ENCODE data around the gene SLC38A10. TPM values are rescaled to one million over a fixed set of nuclear protein-coding genes. Genes with fewer than 3 reads are reported as not detected.

SLC38A10 gene
- polyA plus RNA-seq, 1 of the 3 experiments (the other 2 are of a cell fraction), result 82.2 TPM

- no peak overlapping the region for H3K9ac ChIP-seq
- no peaks in the 10 kb centered on the region for H4K20me1 ChIP-seq (ENCODE audit: insufficient read depth)
- H3K36me3 ChIP-seq (replicated peaks in 1 of 2; ENCODE audit: control insufficient read depth in 1 of 2, insufficient read depth in 2 of 2, low read length in 1 of 2), result peaks cover 0 to 46% of the 10 kb centered on the region in 2 experiments
- H3K27ac ChIP-seq (ENCODE audit: low read depth in 2 of 2, low read length in 1 of 2), result no peak overlapping the region
- CTCF ChIA-PET, result interaction anchor here (0.9 to 4.4 kb wide), 5 partner anchors 10 to 256 kb away, joined by 3 to 23 read pairs (median 5); partner anchors contain the start of genes NDUFAF8 and TEPSIN
- DNase-seq, result no peak
- no peaks in the 10 kb centered on the region for H3K79me2 ChIP-seq (ENCODE audit: insufficient read depth)
- WGBS (ENCODE audit: low lambda C conversion rate), result 93% methylated on average over 32 of the region's 32 CpGs
- H3K4me2 ChIP-seq, result no peak overlapping the region
- no peaks in the 10 kb centered on the region for H3K27me3 ChIP-seq (ENCODE audit: insufficient read depth)
- H3K9me3 ChIP-seq, result no peaks in the 10 kb centered on the region
- POLR2A ChIA-PET, result interaction anchor here (2.7 kb wide), 1 partner anchor 10 kb away, joined by 9 read pairs; the partner anchor contains the start of genes NDUFAF8 and TEPSIN
- H3K9me2 ChIP-seq, result no peaks in the 10 kb centered on the region
- H3F3A ChIP-seq (replicated peaks; ENCODE audit: insufficient read depth), result peaks cover 13% of the 10 kb centered on the region
- H2AFZ ChIP-seq (ENCODE audit: low read depth), result no peak overlapping the region
- TF ChIP-seq FOSL2 (IDR thresholded peaks at IDR 0.05; ENCODE audit: borderline replicate concordance, low read depth) (no peak), NFIC (IDR thresholded peaks at IDR 0.05; ENCODE audit: borderline replicate concordance) (no peak), USF2 (IDR thresholded peaks at IDR 0.05; ENCODE audit: borderline replicate concordance, low read depth, low read length) (no peak), RXRA (IDR thresholded peaks at IDR 0.05; ENCODE audit: borderline replicate concordance, low read depth) (no peak), MAX (IDR thresholded peaks at IDR 0.05; ENCODE audit: low read depth) (no peak), ZBTB33 (IDR thresholded peaks at IDR 0.05; ENCODE audit: borderline replicate concordance, low read depth) (no peak), PBX3 (IDR thresholded peaks at IDR 0.05) (no peak), YY1 (IDR thresholded peaks at IDR 0.05; ENCODE audit: low read depth) (no peak), FOXJ3 (CRISPR knock-in tag; IDR thresholded peaks at IDR 0.05) (no peak), POLR2AphosphoS5 (IDR thresholded peaks at IDR 0.05; ENCODE audit: low read depth, low read length) (no peak), SMC3 (IDR thresholded peaks at IDR 0.05; ENCODE audit: low read depth, low read length) (no peak), MEF2A (IDR thresholded peaks at IDR 0.05; ENCODE audit: borderline replicate concordance, low read depth) (no peak), TCF12 (IDR thresholded peaks at IDR 0.05) (no peak)
- H3K4me1 ChIP-seq (ENCODE audit: control insufficient read depth in 1 of 2, insufficient read depth in 2 of 2, low read depth in 1 of 2, low read length in 1 of 2), result no peaks in the 10 kb centered on the region
- no peak overlapping the region for H3K4me3 ChIP-seq (ENCODE audit: low read depth in 2 of 2, low read length in 1 of 2)
Observed at GRCh38 chr17:81228834-81229665, 66.1 kb downstream of the SLC38A10 start.

All from SK-N-SH (cell line).